ENCODE measurements around the gene AFG1L. TPM values are rescaled to one million over a fixed set of nuclear protein-coding genes. Genes with fewer than 3 reads are reported as not detected.

The AFG1L gene
- total RNA-seq, 1 donor = 4.0 TPM

DNA sequence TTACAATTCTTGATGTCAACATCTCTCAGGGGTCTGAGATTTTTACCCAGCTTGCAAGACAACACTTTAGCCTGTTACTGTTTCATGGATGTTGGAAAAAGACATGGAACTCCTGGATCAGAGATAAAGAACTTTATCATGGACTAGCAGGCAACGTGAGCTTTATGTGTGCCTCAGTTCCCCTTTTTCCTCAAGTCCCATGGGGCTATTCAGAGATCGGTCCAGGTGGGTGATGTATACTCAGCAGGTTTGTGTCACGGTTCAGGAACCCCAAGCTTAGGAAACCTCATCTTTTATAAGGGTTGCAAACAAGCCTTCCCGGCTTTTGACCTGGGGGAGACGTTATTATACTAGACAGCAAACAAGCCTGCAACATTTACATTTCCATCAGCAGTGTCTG lies 15.0 kb downstream of the AFG1L start:
- no peaks in the 10 kb centered on the region for H4K20me1 ChIP-seq (ENCODE audit: insufficient read depth, low read length)
- no peaks in the 10 kb centered on the region for H3K79me2 ChIP-seq (ENCODE audit: insufficient read depth, low read length)
- TF ChIP-seq, protein P1, sequence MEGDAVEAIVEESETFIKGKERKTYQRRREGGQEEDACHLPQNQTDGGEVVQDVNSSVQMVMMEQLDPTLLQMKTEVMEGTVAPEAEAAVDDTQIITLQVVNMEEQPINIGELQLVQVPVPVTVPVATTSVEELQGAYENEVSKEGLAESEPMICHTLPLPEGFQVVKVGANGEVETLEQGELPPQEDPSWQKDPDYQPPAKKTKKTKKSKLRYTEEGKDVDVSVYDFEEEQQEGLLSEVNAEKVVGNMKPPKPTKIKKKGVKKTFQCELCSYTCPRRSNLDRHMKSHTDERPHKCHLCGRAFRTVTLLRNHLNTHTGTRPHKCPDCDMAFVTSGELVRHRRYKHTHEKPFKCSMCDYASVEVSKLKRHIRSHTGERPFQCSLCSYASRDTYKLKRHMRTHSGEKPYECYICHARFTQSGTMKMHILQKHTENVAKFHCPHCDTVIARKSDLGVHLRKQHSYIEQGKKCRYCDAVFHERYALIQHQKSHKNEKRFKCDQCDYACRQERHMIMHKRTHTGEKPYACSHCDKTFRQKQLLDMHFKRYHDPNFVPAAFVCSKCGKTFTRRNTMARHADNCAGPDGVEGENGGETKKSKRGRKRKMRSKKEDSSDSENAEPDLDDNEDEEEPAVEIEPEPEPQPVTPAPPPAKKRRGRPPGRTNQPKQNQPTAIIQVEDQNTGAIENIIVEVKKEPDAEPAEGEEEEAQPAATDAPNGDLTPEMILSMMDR (IDR thresholded peaks at IDR 0.05; ENCODE audit: extremely low read depth, low read depth, low read length) = no peak
- no peaks in the 10 kb centered on the region for H3K36me3 ChIP-seq (ENCODE audit: insufficient read depth, low read length)
- no peak overlapping the region for H3K4me2 ChIP-seq (ENCODE audit: insufficient read depth, low read length)
- no peaks in the 10 kb centered on the region for H3K27me3 ChIP-seq (ENCODE audit: insufficient read depth, low read length)
- no peak overlapping the region for H3K4me3 ChIP-seq (ENCODE audit: insufficient read depth, low read length)
- no peaks in the 10 kb centered on the region for H3K9me3 ChIP-seq (ENCODE audit: low read depth, low read length)
- H3K4me1 ChIP-seq (ENCODE audit: insufficient read depth, low read length) = no peaks in the 10 kb centered on the region
- H2AFZ ChIP-seq (ENCODE audit: low read length) = no peak overlapping the region
- no peak overlapping the region for H3K27ac ChIP-seq (ENCODE audit: low read depth, low read length)
- DNase-seq (ENCODE audit: insufficient read length, low spot score, missing footprints) = no peak

GRCh38 chr6:108312605-108313004 lies 17.8 kb downstream of the AFG1L start:
- Histone ChIP-seq H3K9me3 (ENCODE audit: low read depth, low read length) (no peaks in the 10 kb centered on the region), H3K27me3 (ENCODE audit: insufficient read depth, low read length) (no peaks in the 10 kb centered on the region), H3K4me3 (ENCODE audit: insufficient read depth, low read length) (no peak overlapping the region), H3K4me2 (ENCODE audit: insufficient read depth, low read length) (no peak overlapping the region), H3K79me2 (ENCODE audit: insufficient read depth, low read length) (no peaks in the 10 kb centered on the region), H2AFZ (ENCODE audit: low read length) (no peak overlapping the region), H3K36me3 (ENCODE audit: insufficient read depth, low read length) (no peaks in the 10 kb centered on the region), H3K27ac (ENCODE audit: low read depth, low read length) (no peak overlapping the region), H4K20me1 (ENCODE audit: insufficient read depth, low read length) (no peaks in the 10 kb centered on the region), H3K4me1 (ENCODE audit: insufficient read depth, low read length) (no peaks in the 10 kb centered on the region)
- TF ChIP-seq, protein P1 (IDR thresholded peaks at IDR 0.05; ENCODE audit: extremely low read depth, low read depth, low read length) = no peak
- DNase-seq (ENCODE audit: insufficient read length, low spot score, missing footprints) = no peak

DNA sequence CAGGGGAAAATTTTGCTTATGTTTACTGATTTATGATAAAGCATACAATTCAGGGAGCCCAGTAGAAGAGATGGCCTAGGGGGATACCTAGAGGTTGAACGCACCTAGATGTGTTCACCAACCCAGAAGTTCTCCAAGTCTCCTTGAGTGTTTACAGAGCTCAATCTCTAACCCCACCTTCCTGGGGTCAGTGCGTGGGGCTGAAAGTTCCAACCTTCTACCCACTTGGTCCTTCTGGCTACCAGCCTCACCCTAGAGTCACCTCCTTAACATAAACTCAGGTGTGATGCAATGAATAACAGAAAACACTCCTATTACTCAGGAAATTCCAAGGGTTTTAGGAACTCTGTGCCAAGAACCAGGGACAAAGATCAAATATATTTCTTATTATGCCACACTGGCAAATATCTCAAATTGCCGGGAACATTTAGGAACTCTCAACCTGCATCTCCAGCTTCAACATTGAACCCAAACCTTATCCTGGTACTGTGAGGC lies 26.4 kb downstream of the AFG1L start:
- Histone ChIP-seq H3K27ac (ENCODE audit: low read depth, low read length) (no peak overlapping the region), H3K4me3 (ENCODE audit: insufficient read depth, low read length) (no peak overlapping the region), H2AFZ (ENCODE audit: low read length) (no peak overlapping the region), H4K20me1 (ENCODE audit: insufficient read depth, low read length) (peaks cover 3% of the 10 kb centered on the region), H3K4me1 (ENCODE audit: insufficient read depth, low read length) (no peaks in the 10 kb centered on the region), H3K9me3 (ENCODE audit: low read depth, low read length) (no peaks in the 10 kb centered on the region), H3K36me3 (ENCODE audit: insufficient read depth, low read length) (no peaks in the 10 kb centered on the region), H3K4me2 (ENCODE audit: insufficient read depth, low read length) (no peak overlapping the region), H3K27me3 (ENCODE audit: insufficient read depth, low read length) (no peaks in the 10 kb centered on the region), H3K79me2 (ENCODE audit: insufficient read depth, low read length) (no peaks in the 10 kb centered on the region)
- TF ChIP-seq, protein P1 (IDR thresholded peaks at IDR 0.05; ENCODE audit: extremely low read depth, low read depth, low read length) = no peak
- DNase-seq (ENCODE audit: insufficient read length, low spot score, missing footprints) = no peak

- H2AFZ ChIP-seq (ENCODE audit: low read length) = no peak overlapping the region
- H3K4me3 ChIP-seq (ENCODE audit: insufficient read depth, low read length) = no peak overlapping the region
- H3K4me1 ChIP-seq (ENCODE audit: insufficient read depth, low read length) = no peaks in the 10 kb centered on the region
- no peaks in the 10 kb centered on the region for H3K9me3 ChIP-seq (ENCODE audit: low read depth, low read length)
- no peak for DNase-seq (ENCODE audit: insufficient read length, low spot score, missing footprints)
- no peak overlapping the region for H3K27ac ChIP-seq (ENCODE audit: low read depth, low read length)
- TF ChIP-seq, protein P1 (IDR thresholded peaks at IDR 0.05; ENCODE audit: extremely low read depth, low read depth, low read length) = no peak
- no peak overlapping the region for H3K4me2 ChIP-seq (ENCODE audit: insufficient read depth, low read length)
- H4K20me1 ChIP-seq (ENCODE audit: insufficient read depth, low read length) = peaks cover 3% of the 10 kb centered on the region
- H3K36me3 ChIP-seq (ENCODE audit: insufficient read depth, low read length) = peaks cover 4% of the 10 kb centered on the region
- no peaks in the 10 kb centered on the region for H3K79me2 ChIP-seq (ENCODE audit: insufficient read depth, low read length)
- no peaks in the 10 kb centered on the region for H3K27me3 ChIP-seq (ENCODE audit: insufficient read depth, low read length)
Measured at GRCh38 chr6:108322728-108323127, 27.9 kb downstream of the AFG1L start.
